Stimulated activated CD4-positive, alpha-beta T cell treated with anti-CD3 and anti-CD28 coated beads, Interleukin-4, amount 100 ng/mL, for 1 hour (primary cell): ENCODE results near the gene MYZAP.
"Not testable (repeated sequence)": the region's sequence is repeated elsewhere in the genome, so short reads cannot be mapped to it uniquely, and the experiment has no call there.

Experiments
- DNase-seq: peaks from one replicate; pipeline ENCODE4 v3.0.0-alpha.2; 2020

The MYZAP gene

DNA sequence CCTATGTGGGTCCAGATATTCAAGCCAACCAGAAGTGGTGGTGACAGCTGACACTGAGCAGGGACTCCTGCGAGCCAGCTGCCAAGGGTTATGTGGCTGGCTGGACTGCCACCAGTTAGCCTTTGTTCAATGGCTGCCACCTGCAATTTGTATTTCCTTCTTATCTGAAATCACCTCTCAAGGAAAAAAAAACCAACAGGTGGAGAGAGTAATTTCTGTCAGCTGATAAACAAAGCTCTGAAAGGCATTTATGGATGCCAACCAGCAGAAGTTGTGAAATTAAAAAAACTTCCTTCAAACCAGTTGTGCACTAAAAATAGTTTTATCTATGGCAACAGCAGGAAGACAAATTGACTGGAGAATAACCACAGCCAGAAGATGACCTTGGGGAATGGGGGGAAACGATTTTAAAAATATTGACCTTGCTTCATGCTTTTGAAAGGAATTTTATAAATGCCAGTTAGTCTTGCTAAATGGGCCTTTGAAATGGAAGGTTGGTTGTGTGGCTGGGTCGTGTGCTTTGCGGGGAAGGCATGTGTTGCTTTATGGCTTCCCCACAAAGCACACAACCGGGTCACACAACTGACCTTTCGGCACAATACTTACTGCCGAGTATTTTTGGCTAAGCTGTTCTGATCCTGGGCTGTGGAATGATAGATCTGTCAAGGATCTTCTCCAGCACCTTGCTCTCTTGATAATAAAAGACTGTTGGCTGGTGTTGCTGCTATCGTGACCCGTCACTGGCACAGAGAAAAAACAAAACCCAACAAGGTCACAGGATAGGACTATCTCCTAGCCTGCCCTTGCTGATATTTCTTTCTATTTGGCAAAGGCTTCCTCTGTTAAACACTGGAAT, 3.5 kb downstream of the MYZAP start:
- DNase-seq = no peak

GRCh38 chr15:57596301-57596855, 4.7 kb downstream of the MYZAP start:
- DNase-seq = no peak

- no peak for DNase-seq
Measured at GRCh38 chr15:57596978-57597377, 5.3 kb downstream of the MYZAP start.

DNA sequence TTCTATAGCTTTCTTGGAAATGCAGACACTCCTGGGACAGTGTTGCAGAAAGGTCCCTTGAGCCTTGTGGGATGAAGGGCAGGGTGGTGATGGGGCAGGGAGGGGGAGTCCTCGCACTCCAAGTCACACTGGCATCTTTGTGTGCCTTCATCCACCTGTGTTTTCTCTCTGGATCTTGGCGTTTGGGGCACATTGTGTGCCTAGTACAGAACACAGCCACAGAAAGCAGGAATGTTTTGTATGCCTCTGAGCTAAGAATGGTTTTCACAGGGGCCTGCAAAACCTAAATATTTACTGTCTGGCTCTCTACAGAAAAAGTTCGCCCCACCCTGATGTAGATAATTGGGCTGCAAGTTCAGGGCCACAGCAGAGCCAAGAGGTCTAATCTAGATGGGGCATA, 5.7 kb downstream of the MYZAP start:
- no peak for DNase-seq

DNA sequence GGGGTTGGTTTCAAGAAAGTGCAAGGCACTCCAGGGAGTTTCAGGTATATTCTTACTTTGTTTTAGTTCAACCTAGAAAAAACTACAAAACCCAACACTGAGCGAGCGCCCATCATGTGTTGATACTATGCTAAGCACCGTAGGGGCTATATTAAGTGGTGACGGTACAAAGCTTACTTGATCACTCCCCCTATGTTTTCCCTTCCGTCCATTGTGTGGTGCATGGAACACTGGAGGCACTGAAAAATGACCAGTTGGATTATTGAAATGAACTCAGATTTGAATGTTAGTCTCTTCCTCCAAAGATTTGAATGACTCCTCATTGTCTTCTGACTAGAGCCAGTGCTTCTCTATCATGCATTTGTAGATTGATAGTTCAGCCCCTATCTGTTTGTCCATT, 6.6 kb downstream of the MYZAP start:
- no peak for DNase-seq

DNA sequence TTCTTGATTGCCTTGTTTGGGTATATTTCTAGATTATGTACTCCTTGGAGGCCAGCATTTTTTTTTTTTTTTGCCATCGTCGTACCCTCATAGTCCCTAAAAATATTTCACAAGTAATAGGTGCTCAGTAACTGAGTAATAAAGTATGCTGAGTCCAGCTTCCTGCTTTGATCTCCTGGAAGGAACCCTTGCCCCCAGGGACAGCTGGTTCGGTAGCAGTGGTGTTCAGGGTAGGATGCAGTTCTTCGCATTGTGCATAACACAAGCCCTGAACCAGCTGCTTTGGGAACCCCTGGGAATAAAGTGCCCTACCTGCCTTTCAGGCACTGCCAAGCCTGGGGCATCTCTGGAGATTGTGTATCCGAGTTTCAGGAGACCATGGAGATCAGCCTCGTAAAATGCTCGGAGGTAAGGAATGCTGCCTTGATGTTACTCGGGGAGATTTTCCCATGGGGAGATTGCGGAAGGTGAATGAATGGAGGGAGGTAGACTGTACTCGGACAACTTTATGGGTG, 7.6 kb downstream of the MYZAP start:
- DNase-seq = no peak

GRCh38 chr15:57600197-57600596, 8.5 kb downstream of the MYZAP start:
- no peak for DNase-seq

GRCh38 chr15:57604507-57604906, 12.8 kb downstream of the MYZAP start:
- DNase-seq = no peak

GRCh38 chr15:57605491-57605890, 13.8 kb downstream of the MYZAP start:
- DNase-seq = no peak

- no peak for DNase-seq
Measured at GRCh38 chr15:57606048-57606447, 14.3 kb downstream of the MYZAP start.

DNA sequence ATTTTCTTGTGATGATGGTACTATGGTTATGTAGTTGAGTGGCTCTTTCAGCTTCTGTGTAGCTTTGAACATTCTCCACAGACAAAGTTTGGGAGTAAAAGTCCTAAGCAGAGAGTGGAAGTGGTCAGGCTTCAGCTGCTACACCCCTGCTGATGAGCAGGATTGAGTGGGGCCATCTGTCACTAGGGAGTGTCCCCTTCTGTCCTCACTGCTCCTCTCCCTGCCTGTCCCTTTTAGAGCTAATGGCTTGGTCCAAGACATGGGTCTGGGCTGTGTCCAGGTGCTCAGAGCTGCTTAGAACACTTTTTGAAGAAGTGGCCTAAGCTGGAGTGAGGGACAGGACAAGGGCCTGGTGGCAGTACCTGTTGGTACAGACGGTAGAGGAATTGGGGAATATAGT, 15.1 kb downstream of the MYZAP start:
- DNase-seq = no peak

DNA sequence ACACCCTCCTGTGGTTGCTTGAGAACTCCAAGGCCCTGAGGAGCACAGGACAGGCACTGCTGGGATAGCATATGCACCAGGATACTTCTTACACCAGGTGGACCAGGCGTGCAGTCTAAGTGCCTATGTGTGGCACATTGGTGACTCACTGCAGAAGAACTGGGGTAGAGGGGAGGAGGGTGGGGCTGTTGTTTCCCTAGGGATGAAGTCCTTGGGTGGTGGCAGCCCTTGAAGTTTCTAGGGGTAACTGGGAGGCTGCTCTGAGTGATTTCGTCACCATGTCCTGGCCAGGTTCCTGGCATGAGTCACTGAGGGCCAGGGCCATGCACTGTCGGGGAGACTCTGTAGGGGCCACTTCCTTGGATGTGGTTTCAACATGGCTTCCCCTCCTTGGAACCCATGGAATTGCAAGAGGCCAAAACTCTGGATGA, 15.9 kb downstream of the MYZAP start:
- DNase-seq = no peak

GRCh38 chr15:57609805-57610529, 18.3 kb downstream of the MYZAP start:
- no peak for DNase-seq

- DNase-seq = no peak
Measured at GRCh38 chr15:57611123-57611522, 19.4 kb downstream of the MYZAP start.

- no peak for DNase-seq
Measured at GRCh38 chr15:57611938-57612337, 20.2 kb downstream of the MYZAP start.

- no peak for DNase-seq
Measured at GRCh38 chr15:57614241-57614640, 22.5 kb downstream of the MYZAP start.

DNA sequence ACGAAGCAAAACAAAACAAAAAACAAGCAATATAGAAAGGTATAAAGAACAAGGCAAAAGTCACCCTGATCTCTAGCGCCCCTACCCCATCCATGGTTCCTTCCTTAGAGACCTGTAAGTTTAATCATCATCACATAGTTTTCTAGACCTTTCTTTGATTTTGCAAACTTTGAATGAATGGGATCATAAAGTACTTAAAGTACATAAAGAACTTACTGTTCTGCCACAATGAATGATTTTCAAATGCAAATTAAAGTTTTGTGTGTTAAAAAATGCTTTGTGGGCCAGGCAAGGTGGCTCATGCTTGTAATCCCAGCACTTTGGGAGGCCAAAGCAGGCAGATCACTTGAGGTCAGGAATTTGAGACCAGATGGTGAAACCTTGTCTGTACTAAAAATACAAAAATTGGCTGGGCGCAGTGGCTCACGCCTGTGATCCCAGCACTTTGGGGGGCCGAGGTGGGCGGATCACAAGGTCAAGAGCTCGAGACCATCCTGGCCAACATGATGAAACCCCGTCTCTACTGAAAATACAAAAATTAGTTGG, 24.3 kb downstream of the MYZAP start:
- DNase-seq = not testable (repeated sequence)

GRCh38 chr15:57618325-57618724, 26.6 kb downstream of the MYZAP start:
- DNase-seq = no peak

DNA sequence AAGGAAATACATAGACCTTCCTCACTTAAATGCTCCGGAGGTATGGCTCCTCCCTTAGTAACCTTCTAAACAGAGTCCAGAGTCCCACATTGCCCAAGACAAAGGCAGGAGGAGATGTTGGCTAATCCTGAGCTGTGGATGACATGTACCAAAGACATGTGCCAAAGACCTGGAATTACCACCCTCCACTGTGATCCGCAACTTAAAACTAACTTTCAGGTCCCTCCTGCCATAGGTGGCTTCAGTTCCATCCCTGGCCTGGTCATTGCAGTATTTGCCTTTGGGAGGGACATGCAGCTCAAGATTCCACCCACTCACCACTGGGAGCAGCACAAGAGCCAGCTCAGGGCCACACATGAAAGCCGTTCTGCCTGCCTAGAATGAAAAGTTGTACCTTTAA, 28.0 kb downstream of the MYZAP start:
- no peak for DNase-seq

DNA sequence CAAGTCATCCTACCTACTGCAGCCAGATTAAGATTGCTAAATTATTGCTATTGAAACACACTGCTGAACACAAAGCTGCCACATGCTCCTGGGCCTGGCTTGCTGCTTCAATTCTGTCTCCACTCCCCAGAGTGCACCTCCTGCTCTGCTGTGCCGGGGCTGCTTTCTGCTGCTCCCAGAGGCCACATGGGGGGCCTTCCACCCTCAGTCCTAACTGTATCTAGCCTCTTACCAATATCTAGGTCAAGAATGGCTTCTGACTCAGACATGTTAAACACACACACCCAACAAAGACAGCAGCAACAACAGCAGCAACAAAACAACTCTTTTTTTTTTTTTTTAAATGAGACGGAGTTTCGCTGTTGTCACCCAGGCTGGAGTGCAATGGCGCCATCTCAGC, 33.0 kb downstream of the MYZAP start:
- no peak for DNase-seq

DNA sequence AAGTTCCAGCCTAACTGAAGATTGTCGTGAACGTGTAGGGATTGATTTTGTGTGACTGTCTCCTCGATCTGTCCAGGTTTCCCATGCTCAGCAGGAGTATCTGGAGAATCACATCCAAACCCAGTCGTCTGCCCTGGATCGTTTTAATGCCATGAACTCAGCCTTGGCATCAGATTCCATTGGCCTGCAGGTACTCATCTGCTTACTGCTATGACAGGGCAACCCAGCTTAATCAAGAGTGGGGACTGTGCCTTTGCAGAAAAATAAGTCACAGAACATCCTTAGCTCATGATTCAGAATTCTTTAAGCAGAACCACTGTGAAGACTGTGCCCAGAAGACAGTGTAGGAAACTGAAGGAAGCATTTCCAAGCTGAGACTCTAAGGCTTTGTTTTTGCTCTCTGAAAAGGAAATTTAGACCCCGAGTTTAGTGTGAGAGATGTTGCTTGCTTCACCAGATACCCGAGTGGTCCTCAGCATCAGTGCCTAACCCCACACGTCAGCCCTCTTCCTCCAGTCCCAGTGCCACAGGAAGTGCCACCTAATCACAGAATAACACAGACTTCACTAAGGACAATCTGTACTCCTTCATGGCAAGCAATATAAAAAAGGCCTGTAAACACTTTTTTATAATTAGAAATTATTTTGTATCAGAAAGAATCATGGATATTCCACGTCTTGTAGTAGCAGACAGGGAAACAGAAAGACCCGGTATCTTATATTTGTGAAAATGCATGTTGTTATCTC, 34.2 kb downstream of the MYZAP start:
- no peak for DNase-seq

GRCh38 chr15:57626713-57627440, 35.2 kb downstream of the MYZAP start:
- DNase-seq = no peak
